GM19455 (cell line): ENCODE results near the gene NSL1.
"Not testable (repeated sequence)": the region's sequence is repeated elsewhere in the genome, so short reads cannot be mapped to it uniquely, and the experiment has no call there.

ENCODE experiments used
- ATAC-seq: cut with Tn5 transposase; IDR thresholded peaks from one replicate; pipeline ENCODE4 v1.9.1; 2021; ENCODE audit not compliant: unreplicated experiment

Gene NSL1

GRCh38 chr1:212783976-212784375 lies 7.6 kb downstream of the NSL1 start:
- ATAC-seq, result no peak

GRCh38 chr1:212782422-212783154 lies 9.0 kb downstream of the NSL1 start:
- no peak for ATAC-seq

GRCh38 chr1:212781225-212781624 lies 10.4 kb downstream of the NSL1 start:
- ATAC-seq, result no peak

GRCh38 chr1:212780759-212781158 lies 10.8 kb downstream of the NSL1 start:
- ATAC-seq, result no peak

GRCh38 chr1:212779086-212779485 lies 12.5 kb downstream of the NSL1 start:
- ATAC-seq, result not testable (repeated sequence)

GRCh38 chr1:212777151-212777550 lies 14.4 kb downstream of the NSL1 start:
- ATAC-seq, result no peak

- ATAC-seq, result no peak
Observed at GRCh38 chr1:212775241-212775640, 16.3 kb downstream of the NSL1 start.

- no peak for ATAC-seq
Observed at GRCh38 chr1:212774584-212774983, 17.0 kb downstream of the NSL1 start.

- no peak for ATAC-seq
Observed at GRCh38 chr1:212773011-212773410, 18.6 kb downstream of the NSL1 start.

GRCh38 chr1:212771341-212771740 lies 20.2 kb downstream of the NSL1 start:
- ATAC-seq, result no peak

GRCh38 chr1:212769459-212770167 lies 22.0 kb downstream of the NSL1 start:
- ATAC-seq, result no peak

GRCh38 chr1:212766825-212767224 lies 24.8 kb downstream of the NSL1 start:
- ATAC-seq, result not testable (repeated sequence)

GRCh38 chr1:212764718-212765281 lies 26.8 kb downstream of the NSL1 start:
- not testable (repeated sequence) for ATAC-seq

- no peak for ATAC-seq
Observed at GRCh38 chr1:212762839-212763238, 28.7 kb downstream of the NSL1 start.

- ATAC-seq, result no peak
Observed at GRCh38 chr1:212762234-212762633, 29.3 kb downstream of the NSL1 start.

GRCh38 chr1:212760126-212760823 lies 31.3 kb downstream of the NSL1 start:
- ATAC-seq, result no peak

GRCh38 chr1:212759683-212760082 lies 31.9 kb downstream of the NSL1 start:
- ATAC-seq, result no peak

GRCh38 chr1:212754680-212755079 lies 36.9 kb downstream of the NSL1 start:
- no peak for ATAC-seq

- no peak for ATAC-seq
Observed at GRCh38 chr1:212754193-212754592, 37.4 kb downstream of the NSL1 start.

GRCh38 chr1:212753749-212754148 lies 37.8 kb downstream of the NSL1 start:
- no peak for ATAC-seq

GRCh38 chr1:212752934-212753497 lies 38.6 kb downstream of the NSL1 start:
- ATAC-seq, result no peak
